ENCODE measurements around the gene TPM3.
"Not testable (repeated sequence)": the region's sequence is repeated elsewhere in the genome, so short reads cannot be mapped to it uniquely, and the experiment has no call there.

The TPM3 gene

DNA sequence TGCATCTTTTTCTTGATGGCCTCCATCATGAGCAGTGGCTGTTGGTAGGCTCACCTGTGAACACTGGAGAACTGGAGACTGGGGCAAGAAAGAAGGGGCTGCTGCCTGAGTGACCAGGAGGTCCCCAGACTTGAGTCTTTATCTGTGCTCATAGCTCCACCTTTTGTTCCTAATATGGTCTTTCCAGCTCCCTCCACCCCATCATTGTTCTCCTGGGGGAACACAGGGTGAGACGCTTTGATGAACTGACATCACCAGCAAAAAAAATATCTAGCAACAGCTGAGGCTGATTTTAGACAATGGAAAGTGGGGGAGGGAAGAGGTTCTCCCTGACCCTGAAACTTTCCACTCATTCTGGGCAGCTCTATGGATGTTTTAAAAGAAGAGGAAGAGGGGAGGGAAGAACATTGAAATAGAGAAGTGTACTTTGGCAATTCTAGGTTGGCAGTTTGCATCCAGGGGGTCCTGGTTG, at the start of gene TPM3:
TSS of gene TPM3 (minus strand) at position 111 of the 472 bp plus-strand sequence. CDS start at position 29, 82 bp downstream.
- DNase-seq: no peak

GRCh38 chr1:154240294-154240833, 48.5 kb upstream of the TPM3 start:
- no peak for DNase-seq

- DNase-seq: no peak
These were observed 47.6 kb upstream of the TPM3 start for GRCh38 chr1:154239491-154239890.

- DNase-seq: no peak
These were observed 46.1 kb upstream of the TPM3 start for GRCh38 chr1:154237880-154238506.

DNA sequence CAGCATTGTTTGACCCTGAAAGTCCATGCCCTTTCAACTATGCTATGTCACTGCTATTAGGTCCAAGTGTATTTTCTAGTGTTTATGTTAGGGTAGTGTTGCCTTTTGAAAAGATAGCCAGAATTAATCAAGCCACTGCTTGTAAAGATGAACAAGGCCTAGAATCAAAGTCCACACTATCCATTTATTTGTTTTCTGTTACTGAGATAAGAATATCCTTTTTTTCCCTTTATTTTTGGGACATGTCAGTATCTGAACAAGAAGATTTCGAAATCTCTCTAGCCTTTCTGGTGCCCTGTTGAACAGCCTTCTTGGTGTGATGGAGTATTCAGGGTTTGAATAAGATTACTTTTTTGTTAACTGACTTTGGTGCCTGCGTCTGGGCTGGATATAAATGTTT, 45.5 kb upstream of the TPM3 start:
- DNase-seq: no peak

DNA sequence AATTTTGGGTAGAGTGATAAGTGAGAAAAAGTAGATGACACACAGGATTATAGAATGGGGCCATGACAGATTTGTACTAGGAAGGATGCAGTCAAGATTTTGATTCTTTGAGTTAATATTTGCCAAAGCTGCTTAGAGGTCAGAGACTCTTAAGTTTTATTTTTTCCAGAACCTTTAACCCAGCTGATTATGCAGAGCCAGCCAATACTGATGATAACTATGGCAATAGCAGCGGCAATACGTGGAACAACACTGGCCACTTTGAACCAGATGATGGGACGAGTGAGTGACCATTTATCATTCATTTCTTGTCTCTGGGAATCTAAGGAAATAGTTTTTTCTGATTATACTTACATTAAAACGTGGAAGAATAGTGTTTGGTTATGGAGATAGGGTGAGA, 45.0 kb upstream of the TPM3 start:
- DNase-seq: no peak

- not testable (repeated sequence) for DNase-seq
These were observed 41.2 kb upstream of the TPM3 start for GRCh38 chr1:154233127-154233526.

DNA sequence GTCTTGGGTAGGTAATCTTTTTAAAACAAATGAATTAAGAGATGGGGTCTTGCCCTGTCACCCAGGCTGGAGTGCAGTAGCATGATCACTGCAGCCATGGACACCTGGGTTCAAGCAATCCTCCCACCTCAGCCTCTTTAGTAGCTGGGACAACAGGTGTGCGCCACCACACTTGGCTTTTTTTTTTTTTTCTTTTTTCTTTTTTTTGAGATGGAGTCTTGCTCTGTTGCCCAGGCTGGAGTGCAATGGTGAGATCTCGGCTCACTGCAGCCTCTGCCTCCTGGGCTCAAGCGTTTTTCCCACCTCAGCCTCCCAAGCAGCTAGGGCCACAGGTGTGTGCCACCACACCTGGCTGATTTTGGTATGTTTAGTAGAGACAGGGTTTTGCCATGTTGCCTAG, 39.2 kb upstream of the TPM3 start:
- DNase-seq: not testable (repeated sequence)

DNA sequence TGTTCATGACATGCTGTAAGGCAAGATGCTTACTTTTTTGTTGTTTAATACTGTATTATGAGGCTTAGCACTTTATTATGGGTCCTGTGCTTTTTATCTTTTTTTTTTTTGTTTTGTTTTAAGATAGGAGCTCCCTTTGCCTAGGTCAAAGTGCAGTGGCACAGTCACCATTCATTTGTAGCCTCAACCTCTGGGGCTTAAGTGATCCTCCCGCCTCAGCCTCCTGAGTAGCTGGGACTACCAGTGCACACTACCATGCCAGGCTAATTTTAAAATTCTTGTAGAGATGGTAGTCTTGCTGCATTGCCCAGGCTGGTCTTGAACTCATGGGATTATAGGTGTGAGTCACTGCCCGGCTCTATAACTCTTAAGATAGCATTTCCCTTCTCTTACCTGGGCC, 33.5 kb upstream of the TPM3 start:
- no peak for DNase-seq

GRCh38 chr1:154223621-154224020, 31.7 kb upstream of the TPM3 start:
- no peak for DNase-seq

DNA sequence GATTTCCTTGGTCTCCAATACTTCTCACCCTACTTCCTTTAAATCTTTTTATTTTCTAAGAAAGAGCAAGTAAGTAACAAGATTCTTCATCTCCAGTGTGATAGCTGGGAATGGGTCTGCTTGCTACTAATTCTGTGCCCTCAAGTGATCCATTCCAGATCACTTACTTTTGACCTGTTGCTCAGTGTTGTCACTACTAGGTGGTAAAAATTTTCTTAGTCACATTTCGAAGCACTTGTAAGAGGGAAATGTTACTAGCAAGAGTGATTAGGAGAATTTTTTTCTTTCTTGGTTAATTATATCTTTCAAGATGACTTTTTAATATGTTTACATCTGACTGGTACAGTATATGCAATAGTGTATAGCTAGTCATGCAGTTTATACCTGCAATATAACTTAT, 31.0 kb upstream of the TPM3 start:
- no peak for DNase-seq

DNA sequence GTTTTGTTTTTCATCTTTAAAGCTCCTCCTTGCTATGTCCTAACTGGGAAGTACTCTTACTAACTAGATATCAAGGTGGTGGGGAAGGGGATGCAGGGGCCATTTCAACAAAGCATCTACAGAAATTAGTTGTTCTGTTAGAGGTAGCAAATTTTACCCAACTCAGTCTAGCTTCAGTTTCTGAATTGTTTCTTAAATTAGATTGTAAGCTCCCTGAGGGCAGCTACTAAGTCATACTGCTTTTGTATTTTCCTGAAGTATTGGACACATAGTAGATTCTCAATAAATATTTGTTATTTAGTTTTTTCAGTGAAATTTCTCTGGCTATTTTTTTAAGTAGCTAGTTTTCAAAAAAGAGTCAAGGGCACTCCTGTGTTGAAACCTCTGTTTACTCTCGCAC, 30.6 kb upstream of the TPM3 start:
- no peak for DNase-seq

- DNase-seq: peak; percentile 74
These were observed 29.5 kb upstream of the TPM3 start for GRCh38 chr1:154221278-154222001.

- DNase-seq: no peak
These were observed 29.0 kb upstream of the TPM3 start for GRCh38 chr1:154220970-154221277.

GRCh38 chr1:154220071-154220969, 28.4 kb upstream of the TPM3 start, which contains the start of gene UBAP2L:
TSS of gene UBAP2L (plus strand) at chr1:154220955. CDS start at chr1:154225124, 4,169 bp downstream.
- DNase-seq: peak; percentile 98

DNA sequence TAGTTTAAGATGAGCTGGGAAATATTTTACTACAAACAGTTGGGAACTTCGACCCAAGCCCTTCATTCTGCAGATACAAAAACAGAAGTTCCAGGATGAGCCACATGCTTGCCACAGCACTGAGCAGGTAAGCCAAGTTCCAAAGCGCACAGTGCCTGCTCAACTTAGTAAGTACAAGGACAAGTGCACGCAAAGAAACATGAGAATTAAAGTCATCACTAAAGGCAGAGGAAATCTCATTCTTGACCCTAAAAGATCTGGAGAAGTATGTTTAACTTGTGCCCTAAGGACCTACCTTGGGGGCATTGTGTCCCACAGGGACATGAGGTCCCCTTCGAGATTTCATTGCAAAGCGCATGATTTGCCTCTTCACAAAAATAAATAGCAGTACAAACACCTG, 27.6 kb upstream of the TPM3 start:
- peak; percentile 30 for DNase-seq

- peak; percentile 5 for DNase-seq
These were observed 26.6 kb upstream of the TPM3 start for GRCh38 chr1:154218545-154218944.

- no peak for DNase-seq
These were observed 21.4 kb upstream of the TPM3 start for GRCh38 chr1:154213274-154213673.

GRCh38 chr1:154212083-154212482, 20.2 kb upstream of the TPM3 start:
- DNase-seq: no peak

DNA sequence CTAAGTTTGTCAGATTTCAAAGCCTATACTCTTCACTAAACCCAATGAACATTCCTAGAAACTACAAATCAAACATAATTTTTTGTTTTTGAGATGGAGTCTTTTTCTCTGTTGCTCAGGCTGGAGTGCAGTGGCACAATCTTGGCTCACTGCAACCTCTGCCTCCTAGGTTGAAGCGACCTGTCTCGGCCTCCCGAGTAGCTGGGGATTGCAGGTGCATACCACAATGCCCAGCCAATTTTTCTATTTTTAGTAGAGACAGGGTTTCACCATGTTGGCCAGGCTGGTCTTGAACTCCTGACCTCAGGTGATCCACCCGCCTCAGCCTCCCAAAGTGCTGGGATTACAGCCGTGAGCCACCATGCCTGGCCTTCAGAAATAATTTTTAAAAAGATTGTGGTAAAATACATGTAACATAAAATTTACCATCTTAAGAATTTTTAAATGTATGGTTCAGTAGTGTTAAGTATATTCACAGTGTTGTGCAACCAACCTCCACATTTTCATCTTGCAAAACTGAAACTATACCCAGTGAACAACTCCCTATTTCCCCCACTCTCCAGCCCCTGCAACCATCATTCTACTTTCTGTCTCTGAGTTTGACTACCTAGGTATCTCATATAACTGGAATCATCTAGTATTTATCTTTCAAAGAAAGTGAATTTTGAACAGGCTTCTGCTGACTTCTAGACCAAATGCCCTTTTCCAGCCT, 16.9 kb upstream of the TPM3 start:
- no peak for DNase-seq

- DNase-seq: no peak
These were observed 15.4 kb upstream of the TPM3 start for GRCh38 chr1:154207262-154207661.

GRCh38 chr1:154206196-154206595, 14.3 kb upstream of the TPM3 start, which contains the start of gene CFAP141:
TSS of gene CFAP141 (minus strand) at chr1:154206333. CDS start at chr1:154206307, 26 bp downstream.
- DNase-seq: no peak
